SH-SY5Y (cell line): ENCODE results near the gene BEND2.

ENCODE experiments used
- GATA2 ChIP-seq: IDR thresholded peaks from 2 replicates; pipeline ENCODE4 v1.6.1; 2011; ENCODE audit warnings: mild to moderate bottlenecking, low read depth, low read length
- GATA3 ChIP-seq: IDR thresholded peaks from 2 replicates; pipeline ENCODE4 v1.6.1; 2011; ENCODE audit warnings: low read depth, mild to moderate bottlenecking, low read length, moderate library complexity

- TF ChIP-seq GATA3 = no peak
- TF ChIP-seq GATA2 = no peak
Observed at GRCh38 chrX:18228069-18228468, 7.4 kb upstream of the BEND2 start.
